HG03432 (cell line): Measurements from ENCODE around the gene MYF6.
A peak's percentile ranks its signal among the peaks of the same experiment; 100 is the strongest.

Source experiments
- ATAC-seq: cut with Tn5 transposase; IDR thresholded peaks from one replicate; pipeline ENCODE4 v1.9.1; 2021; ENCODE audit warnings: mild to moderate bottlenecking, moderate library complexity; ENCODE audit not compliant: unreplicated experiment

Gene MYF6

DNA sequence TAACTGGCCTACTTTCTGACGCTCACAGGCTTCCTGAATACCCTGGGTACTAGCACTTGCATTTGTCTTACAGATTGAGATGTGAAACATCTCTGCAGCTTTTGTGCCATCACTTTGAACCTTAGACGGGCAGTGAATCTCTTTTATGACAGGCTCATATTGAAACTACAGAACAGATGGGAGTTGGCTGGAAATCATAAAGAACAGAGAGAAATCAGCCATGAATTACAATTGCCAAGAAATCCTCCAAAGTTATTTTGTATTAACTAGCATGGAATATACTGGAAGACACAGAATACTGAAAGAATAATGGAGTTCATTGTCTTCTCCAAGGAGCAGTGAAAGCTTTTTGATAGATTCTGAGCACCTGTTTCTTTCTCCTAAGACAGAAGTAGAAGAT, 42.0 kb downstream of the MYF6 start:
- ATAC-seq, result no peak

DNA sequence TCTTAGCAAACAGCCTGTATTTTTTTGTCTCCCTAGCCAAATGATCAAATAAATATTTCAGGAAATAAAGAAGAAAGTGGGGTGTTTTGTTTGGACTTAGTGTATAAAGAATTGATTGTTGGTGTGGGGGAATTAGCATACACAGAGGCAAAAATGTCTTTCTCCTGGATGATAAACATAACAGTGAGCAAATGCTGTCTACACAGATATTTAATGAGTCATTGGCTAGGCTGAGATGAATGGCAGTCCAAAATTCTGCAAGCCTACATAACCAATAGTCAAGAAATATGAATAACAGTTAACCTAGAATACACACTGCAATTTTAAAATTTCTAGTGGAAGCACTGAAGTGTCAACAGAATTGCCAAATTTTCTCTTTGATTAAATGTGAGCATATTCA, 45.0 kb downstream of the MYF6 start:
- no peak for ATAC-seq

DNA sequence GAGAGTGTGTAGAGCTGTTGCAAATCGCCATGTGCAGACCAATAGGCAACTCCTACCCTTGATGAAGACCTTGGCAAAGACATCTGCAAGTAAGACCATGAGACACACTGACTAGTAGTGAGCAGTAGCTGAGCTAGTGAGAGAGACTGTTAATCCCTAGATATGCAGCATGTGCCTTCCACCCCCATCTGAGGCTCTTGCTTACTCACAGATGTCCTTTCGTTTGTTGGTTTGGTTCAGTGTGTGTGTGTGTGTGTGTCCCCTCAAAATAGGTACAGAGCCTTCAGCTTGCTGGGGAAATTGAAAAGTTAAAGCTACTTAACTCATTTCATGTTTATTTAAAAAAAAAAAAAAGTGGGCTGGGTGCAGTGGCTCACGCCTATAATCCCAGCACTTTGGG, 46.8 kb downstream of the MYF6 start:
- no peak for ATAC-seq

DNA sequence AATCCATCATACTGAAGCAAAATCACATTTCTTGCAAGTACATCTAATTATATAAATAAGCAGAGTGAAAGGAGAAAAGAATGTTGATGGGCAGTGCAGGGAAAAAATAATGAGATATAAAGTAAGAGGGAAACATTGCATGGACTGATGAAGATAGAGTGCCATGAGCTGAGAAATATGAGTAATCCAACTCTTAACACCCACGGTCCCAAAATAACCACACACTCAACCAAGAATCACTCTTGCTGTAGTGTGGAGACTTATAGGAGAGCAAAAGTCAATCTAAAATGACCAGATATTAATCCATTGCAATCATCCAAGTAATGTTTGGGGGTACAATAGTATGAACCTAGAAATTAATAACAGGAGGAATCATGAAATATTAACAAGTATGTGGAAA, 49.4 kb downstream of the MYF6 start:
- peak; percentile 77 for ATAC-seq
